Pulmonary artery endothelial cell (primary cell): ENCODE data around the gene ARHGDIB. TPM values are rescaled to one million over a fixed set of nuclear protein-coding genes. Genes with fewer than 3 reads are reported as not detected.

ENCODE experiments used
- DNase-seq: peaks from one replicate; pipeline ENCODE4 v3.0.0-alpha.2; 2011; ENCODE audit warnings: low read depth, low spot score
- total RNA-seq: library from RNA; depleted of rRNA; stranded (reverse); fragments of >200 nt; gene quantifications from 2 replicates; pipeline ENCODE4 v1.2.3, GENCODE V29; 2014

The ARHGDIB gene
- total RNA-seq, 1 donor from 2014 or later, result 231 TPM

DNA sequence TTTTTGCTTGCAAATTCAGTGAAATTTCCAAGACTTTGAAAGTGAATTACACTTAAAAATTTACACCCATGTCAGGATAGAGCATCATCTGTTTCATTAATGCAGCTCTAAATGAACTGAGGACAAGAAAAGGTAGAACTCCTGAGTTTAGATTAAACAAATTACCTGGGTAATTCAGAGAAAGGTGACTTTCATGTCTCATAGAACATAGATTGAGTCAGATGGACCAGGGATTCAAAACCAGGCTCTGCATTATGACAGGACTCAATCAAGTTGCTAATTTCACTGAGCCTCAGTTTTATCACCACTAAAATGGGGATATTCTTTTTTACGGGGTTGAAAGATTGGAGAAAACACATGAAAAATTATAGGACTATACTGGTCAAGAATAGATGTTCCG lies 4.5 kb downstream of the ARHGDIB start:
- DNase-seq, result no peak

- no peak for DNase-seq
These were observed 5.1 kb downstream of the ARHGDIB start for GRCh38 chr12:14956024-14956891.

DNA sequence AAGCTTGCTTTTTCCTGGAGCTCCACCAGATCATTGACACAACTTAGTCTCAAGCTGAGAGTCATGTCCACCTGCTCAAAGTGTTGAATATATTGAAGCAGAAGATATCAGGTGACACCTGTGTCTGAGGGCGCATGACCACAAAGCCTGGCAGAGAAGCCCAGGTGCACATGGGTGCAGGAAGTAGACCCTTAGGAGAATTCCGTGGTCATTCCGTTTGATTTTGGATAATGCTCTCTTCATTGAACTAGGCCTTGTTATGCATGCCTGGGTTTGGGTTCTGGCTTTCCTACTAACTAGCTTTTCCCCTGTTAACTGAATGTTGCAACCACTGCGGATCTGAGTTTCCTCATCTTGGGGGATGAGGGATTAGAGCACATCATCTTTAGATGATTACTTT lies 7.1 kb downstream of the ARHGDIB start:
- no peak for DNase-seq

GRCh38 chr12:14953752-14954151 lies 7.6 kb downstream of the ARHGDIB start:
- DNase-seq, result no peak

DNA sequence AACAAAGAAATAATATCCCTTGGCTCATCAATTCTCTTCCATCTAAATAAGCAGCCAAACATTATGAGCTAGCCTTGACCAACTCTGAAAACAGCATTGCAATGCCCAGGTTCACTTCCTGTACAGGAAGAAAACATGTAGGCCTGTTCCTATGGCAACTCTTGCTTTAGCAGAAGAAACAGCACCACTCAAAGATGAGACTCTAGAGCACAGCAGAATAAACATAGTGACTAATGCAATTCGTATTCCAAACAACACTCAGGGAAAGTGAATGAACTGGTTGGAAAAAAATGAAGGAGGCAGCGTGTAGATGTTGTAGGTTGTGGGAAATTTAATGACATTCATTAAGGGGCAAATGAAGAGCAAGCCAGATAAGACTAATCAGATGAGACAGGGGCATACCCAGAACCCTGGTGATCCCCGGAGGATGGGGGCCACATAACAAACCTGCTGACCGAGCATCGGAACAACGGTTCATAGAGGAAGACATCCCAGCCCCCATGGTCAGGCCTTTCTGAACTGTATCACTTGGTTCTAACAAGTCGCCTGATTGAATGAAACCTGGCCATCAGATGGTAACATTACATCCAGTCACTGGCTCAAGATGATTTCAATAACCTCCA lies 9.0 kb downstream of the ARHGDIB start:
- DNase-seq, result peak; percentile 99

DNA sequence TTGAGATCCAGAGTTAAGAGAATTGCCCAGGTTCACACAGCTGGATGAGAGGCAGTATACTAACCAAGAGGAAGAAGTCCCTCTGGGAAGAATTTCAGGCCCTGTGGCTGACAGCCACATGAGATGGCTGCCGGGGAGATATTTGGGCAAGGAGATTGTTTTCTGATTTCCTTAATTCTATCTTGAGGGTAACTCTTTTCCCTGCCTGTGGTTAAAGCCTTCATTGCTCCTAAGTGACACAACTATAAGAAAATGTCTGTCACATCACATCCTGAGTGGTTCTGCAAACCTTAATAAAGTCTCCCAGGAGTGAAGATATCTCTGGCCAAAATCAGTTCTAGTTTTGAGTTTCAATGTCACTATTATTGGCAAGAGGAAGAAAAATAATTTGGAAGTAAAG lies 9.6 kb downstream of the ARHGDIB start:
- DNase-seq, result no peak

DNA sequence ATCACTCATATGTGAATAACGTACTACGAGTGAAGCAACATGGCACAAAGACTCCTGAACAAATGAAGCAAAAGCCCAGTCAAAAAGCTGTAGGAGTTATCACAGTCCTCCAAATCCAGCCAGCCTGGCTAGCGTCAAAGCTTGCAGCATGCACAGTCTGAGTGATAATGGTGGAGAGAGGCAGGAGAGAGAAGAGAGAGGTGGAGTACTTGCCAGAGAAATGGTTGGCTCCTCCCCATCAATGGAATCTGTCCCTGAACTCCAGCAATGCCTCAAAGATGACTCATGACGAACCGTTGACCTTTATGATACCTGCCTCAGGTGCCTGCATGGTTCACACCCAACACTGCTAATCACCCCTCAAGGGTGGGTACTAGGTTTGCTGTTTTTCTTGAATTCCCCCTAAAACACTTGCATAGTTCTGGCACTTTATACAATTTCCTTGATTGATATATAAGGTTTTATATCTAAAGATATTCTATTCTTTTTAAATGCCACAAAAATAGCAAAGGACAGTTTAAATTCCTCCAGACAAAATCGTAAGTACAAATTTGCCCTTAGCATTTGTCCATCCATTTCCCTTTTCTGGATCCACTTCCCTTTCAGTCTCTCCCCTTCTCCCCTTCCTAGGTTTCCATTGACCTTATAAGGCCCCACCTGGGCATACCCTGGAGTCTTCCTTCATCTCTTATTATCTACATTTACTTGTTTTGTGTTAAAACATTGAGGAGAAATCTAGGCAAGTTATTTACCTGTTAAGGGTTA lies 10.2 kb downstream of the ARHGDIB start:
- no peak for DNase-seq

DNA sequence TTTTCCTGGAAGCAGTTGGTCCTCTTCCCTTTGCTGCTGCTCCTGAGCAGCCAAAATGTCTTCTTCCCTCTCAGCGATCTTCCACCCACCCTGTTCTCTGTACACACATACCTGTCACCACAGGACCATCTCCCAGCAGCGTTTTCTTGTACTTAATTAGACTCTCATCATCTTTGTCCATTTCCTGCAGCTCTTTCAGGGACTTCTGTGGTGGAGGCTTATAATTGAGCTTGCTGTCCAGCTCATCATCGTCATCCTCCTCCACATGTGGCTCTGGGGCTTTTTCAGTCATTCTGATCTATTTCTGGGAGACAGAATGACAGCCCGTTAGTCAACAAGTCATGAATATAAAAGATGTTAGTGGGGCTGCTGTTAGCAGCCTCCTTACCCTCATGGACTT lies 11.0 kb downstream of the ARHGDIB start:
- no peak for DNase-seq

GRCh38 chr12:14949631-14950030 lies 11.8 kb downstream of the ARHGDIB start:
- DNase-seq, result no peak

GRCh38 chr12:14948672-14949071 lies 12.7 kb downstream of the ARHGDIB start:
- peak; percentile 94 for DNase-seq

- DNase-seq, result no peak
These were observed 14.5 kb downstream of the ARHGDIB start for GRCh38 chr12:14946861-14947260.

DNA sequence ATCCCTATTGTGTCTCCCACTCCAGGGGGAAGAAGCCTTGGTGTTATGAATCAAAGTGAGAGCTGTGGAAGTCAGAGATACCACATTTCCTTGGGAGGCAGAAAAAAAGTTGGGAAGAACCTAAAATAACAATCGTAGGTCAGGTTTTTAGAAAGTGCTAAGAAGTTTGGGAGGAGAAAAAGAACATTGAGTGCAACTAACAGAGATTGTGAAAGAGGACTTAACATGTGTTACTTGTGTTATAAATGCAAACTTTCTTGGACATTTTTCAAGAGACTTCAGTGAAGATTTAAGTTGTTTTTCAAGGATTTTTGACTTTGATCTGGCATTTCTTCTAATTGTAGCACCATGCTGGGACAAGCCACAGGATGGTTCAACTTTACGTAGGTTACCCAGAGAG lies 15.2 kb downstream of the ARHGDIB start:
- DNase-seq, result no peak

DNA sequence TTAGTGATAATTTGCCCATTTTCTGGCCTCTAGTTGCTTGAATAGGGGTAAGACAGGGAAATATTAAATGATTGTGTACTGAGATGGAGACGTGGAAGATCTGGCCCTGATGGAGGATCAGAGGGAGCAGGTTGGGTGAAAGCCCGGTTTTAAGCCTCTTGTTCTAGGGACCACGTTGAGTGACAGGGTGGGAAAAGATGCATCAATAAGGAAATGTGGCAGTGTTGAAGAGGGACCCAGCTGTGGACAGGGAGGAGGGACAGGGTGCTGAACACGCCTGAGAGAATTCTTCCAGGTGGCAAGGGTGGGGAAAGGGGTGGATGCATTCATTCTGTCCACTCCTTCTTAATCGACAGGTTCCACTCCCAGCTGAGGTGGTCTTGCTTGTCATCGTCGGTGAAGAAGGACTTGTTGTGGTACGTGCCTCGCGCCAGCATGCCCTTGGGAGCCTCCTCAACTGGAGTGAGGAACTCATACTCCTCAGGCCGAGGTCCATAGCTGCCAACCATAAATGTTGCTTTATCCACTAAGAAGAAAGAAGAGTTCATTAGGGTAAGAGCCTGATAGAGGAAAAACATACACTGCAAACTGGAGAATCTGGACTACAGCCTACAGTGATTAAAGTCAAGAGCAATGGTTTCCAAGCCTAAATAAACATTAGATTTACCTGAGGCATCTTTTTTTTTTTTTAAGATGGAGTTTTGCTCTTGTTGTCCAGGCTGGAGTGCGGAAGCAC lies 19.0 kb downstream of the ARHGDIB start:
- no peak for DNase-seq

DNA sequence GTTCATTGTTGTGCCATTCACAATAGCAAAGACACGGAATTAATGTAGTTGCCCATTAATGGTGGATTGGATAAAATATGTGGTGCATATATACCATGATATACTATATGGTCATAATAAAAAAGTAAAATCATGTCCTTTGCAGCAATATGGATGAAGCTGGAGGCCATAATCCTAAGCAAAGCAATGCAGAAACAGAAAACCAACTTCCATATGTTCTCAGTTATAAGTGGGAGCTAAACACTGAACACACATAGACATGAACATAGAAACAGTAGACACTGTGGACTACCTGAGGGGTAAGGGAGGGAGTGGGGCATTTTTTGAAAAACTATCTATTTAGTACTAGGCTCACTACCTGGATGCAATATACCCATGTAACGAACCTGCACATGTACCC lies 20.0 kb downstream of the ARHGDIB start:
- no peak for DNase-seq

- no peak for DNase-seq
These were observed 23.1 kb downstream of the ARHGDIB start, which contains the start of gene ERP27 for GRCh38 chr12:14938301-14938700. Gene ERP27, minus strand, starts transcription at chr12:14938537. Its CDS starts 29 bp downstream, at chr12:14938508.

GRCh38 chr12:14937689-14938088 lies 23.7 kb downstream of the ARHGDIB start:
- DNase-seq, result no peak

DNA sequence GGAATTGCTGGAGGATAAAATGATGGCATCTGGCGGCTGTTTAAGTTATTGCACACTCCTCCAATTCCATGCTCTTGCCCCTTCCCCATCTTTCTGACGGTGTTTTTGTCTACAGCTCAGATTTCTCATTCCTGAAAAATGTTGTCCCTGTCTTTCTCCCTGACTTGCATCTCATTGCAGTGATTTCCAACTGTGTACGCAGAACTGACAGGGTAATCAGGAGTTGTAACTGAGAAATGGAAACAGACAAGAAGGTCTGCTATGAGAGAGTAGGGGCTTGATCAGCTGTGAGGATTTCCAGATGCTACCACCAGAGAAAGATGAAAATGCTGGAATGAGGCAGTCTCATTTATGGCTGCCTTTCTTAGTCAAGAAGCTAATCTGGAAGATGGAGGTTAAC lies 24.4 kb downstream of the ARHGDIB start:
- DNase-seq, result no peak

- DNase-seq, result no peak
These were observed 25.1 kb downstream of the ARHGDIB start for GRCh38 chr12:14936224-14936861.

DNA sequence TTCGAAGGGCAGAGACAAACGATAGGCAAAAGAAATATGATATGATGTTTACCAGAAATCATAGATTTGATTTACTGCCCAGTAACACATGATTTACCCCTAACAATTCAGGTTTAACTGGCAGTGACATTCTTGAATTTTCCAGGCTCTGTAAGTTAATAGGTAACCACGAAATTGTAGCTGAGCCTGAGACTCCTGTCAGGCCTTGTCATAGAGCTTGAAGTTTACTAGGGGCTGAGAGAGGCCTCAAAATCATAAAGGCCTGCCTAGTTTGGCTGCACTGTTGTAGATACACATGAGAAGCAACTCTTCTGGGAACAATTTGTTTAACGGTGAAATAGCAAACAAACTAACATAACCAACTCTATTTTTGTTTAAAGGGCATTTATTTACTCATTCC lies 26.4 kb downstream of the ARHGDIB start:
- DNase-seq, result no peak

GRCh38 chr12:14934511-14934910 lies 26.9 kb downstream of the ARHGDIB start:
- no peak for DNase-seq
